Neuronal stem cell (in vitro differentiated cells): Measurements from ENCODE around the gene MOB4.

Experiments used
- DNase-seq: peaks from one replicate; pipeline ENCODE4 v3.0.0-alpha.2; 2013; ENCODE audit warnings: low spot score
- H2AFZ ChIP-seq: one replicate; pipeline ENCODE4 v1.6.1; 2013; ENCODE audit warnings: mild to moderate bottlenecking, low read length, inconsistent platforms
- H2AK5ac ChIP-seq: 2 replicates; pipeline ENCODE4 v1.6.1; 2013; ENCODE audit warnings: low read depth, mild to moderate bottlenecking, inconsistent platforms, low read length, moderate library complexity, mixed read lengths
- H2BK120ac ChIP-seq: 2 replicates; pipeline ENCODE4 v1.6.1; 2013; ENCODE audit warnings: low read depth, mild to moderate bottlenecking, inconsistent platforms, low read length, moderate library complexity, mixed read lengths
- H2BK12ac ChIP-seq: one replicate; pipeline ENCODE4 v1.6.1; 2013; ENCODE audit warnings: low read length, inconsistent platforms
- H2BK15ac ChIP-seq: 2 replicates; pipeline ENCODE4 v1.6.1; 2013; ENCODE audit warnings: mild to moderate bottlenecking, low read length, inconsistent platforms, mixed read lengths
- H2BK5ac ChIP-seq: one replicate; pipeline ENCODE4 v1.6.1; 2013; ENCODE audit warnings: inconsistent platforms, mild to moderate bottlenecking, low read length, moderate library complexity
- H3K14ac ChIP-seq: one replicate; pipeline ENCODE4 v1.6.1; 2013; ENCODE audit warnings: low read length, inconsistent platforms
- H3K18ac ChIP-seq: 2 replicates; pipeline ENCODE4 v1.6.1; 2013; ENCODE audit warnings: low read length, inconsistent platforms
- H3K23ac ChIP-seq: 2 replicates; pipeline ENCODE4 v1.6.1; 2013; ENCODE audit warnings: low read depth, mild to moderate bottlenecking, mixed read lengths, low read length, inconsistent platforms; ENCODE audit not compliant: poor library complexity
- H3K27ac ChIP-seq: replicated peaks from 3 replicates; pipeline ENCODE4 v1.5.1; 2013; ENCODE audit warnings: low read length, inconsistent platforms
- H3K27me3 ChIP-seq, 3 experiments: 2 replicates each; pipeline ENCODE4 v1.6.1; 2013; ENCODE audit warnings: low read length in 3 of 3, mild to moderate bottlenecking in 2 of 3, inconsistent platforms in 1 of 3, low read depth in 1 of 3, mixed read lengths in 1 of 3, moderate library complexity in 1 of 3; ENCODE audit not compliant: control insufficient read depth in 3 of 3, insufficient read depth in 3 of 3
- H3K36me3 ChIP-seq, 2 donors: replicated peaks in 1 of 2; 2 replicates each; pipeline ENCODE4 v1.6.1; 2013; ENCODE audit warnings: low read length in 2 of 2; ENCODE audit not compliant: control insufficient read depth in 2 of 2, insufficient read depth in 2 of 2
- H3K4ac ChIP-seq: 2 replicates; pipeline ENCODE4 v1.6.1; 2013; ENCODE audit warnings: inconsistent platforms, mild to moderate bottlenecking, low read length, moderate library complexity
- H3K4me1 ChIP-seq, 2 donors: 1 replicate in 1 of 2; 2 replicates in 1 of 2; pipeline ENCODE4 v1.6.1; 2013; ENCODE audit warnings: low read length in 2 of 2, low read depth in 1 of 2; ENCODE audit not compliant: control insufficient read depth in 2 of 2, insufficient read depth in 1 of 2
- H3K4me2 ChIP-seq: one replicate; pipeline ENCODE4 v1.6.1; 2013; ENCODE audit warnings: mild to moderate bottlenecking, low read length, inconsistent platforms; ENCODE audit not compliant: insufficient read depth, poor library complexity, severe bottlenecking
- H3K4me3 ChIP-seq, 2 donors: 2 replicates each; pipeline ENCODE4 v1.5.1; 2013; ENCODE audit warnings: low read length in 2 of 2, mild to moderate bottlenecking in 2 of 2, inconsistent platforms in 1 of 2, moderate library complexity in 1 of 2
- H3K79me1 ChIP-seq: one replicate; pipeline ENCODE4 v1.6.1; 2013; ENCODE audit warnings: low read depth, mild to moderate bottlenecking, inconsistent platforms, low read length, moderate library complexity
- H3K9ac ChIP-seq: one replicate; pipeline ENCODE4 v1.6.1; 2013; ENCODE audit warnings: mild to moderate bottlenecking, low read depth, low read length, inconsistent platforms; ENCODE audit not compliant: poor library complexity
- H3K9me3 ChIP-seq, 2 donors: replicated peaks in 1 of 2; 2 replicates each; pipeline versions ENCODE3 to v1.6.1; 2013; ENCODE audit warnings: low read length in 2 of 2, mild to moderate bottlenecking in 2 of 2, inconsistent platforms in 1 of 2, low read depth in 1 of 2, mixed read lengths in 1 of 2, moderate library complexity in 1 of 2; ENCODE audit not compliant: control insufficient read depth in 2 of 2, insufficient read depth in 1 of 2
- H4K8ac ChIP-seq: one replicate; pipeline ENCODE4 v1.6.1; 2013; ENCODE audit warnings: low read depth, mild to moderate bottlenecking, inconsistent platforms, low read length, moderate library complexity
- H4K91ac ChIP-seq: one replicate; pipeline ENCODE4 v1.6.1; 2013; ENCODE audit warnings: low read length, low read depth, mild to moderate bottlenecking, inconsistent platforms; ENCODE audit not compliant: poor library complexity
- WGBS, 2 donors: extraction: QIAGEN DNeasy Blood & Tissue Kit; methylation state at CpG; one replicate each; pipeline ENCODE4 v1.1.7; 2013; ENCODE audit warnings: missing lambda C conversion rate in 2 of 2, mixed read lengths in 1 of 2; ENCODE audit not compliant: insufficient read length in 2 of 2, insufficient replicate concordance in 1 of 2; ENCODE audit errors: extremely low coverage in 2 of 2; 5-methylcytosine and 5-hydroxymethylcytosine counted together

MOB4 gene

DNA sequence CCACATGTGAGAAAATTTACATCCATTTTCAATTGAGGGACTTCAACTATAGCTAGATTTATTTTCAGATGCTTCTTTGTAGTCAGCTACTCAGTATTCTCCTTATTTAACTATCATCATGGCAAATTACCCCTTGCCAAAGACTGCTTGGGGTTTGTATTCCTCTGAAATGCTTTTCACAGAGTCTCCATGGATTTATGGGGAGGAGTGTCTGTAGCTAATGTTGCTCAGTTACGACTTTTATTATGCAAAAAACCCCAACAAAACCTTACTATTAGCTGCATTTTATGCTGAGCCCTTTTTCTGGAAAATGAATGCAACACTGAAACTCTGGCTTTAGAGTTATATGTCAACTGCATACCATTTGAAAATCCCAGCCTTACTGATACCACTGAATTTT, 80.9 kb downstream of the MOB4 start:
- no peak overlapping the region for H3K27ac ChIP-seq
- WGBS, 2 donors = no CpG with 5 or more reads among the region's 1 CpG
- H3K27me3 ChIP-seq = no peaks in the 10 kb centered on the region
- no peak for DNase-seq
- H4K91ac ChIP-seq = no peak overlapping the region
- H2BK120ac ChIP-seq = no peak overlapping the region
- no peak overlapping the region for H3K4me3 ChIP-seq
- H3K79me1 ChIP-seq = no peaks in the 10 kb centered on the region
- no peak overlapping the region for H4K8ac ChIP-seq
- no peak overlapping the region for H3K4ac ChIP-seq
- H3K9ac ChIP-seq = no peak overlapping the region
- no peak overlapping the region for H3K14ac ChIP-seq
- H2BK12ac ChIP-seq = no peak overlapping the region
- H2BK15ac ChIP-seq = no peak overlapping the region
- peaks cover 0 to 5% of the 10 kb centered on the region in 2 donors for H3K4me1 ChIP-seq
- H3K4me2 ChIP-seq = no peak overlapping the region
- no peak overlapping the region for H3K23ac ChIP-seq
- no peak overlapping the region for H2BK5ac ChIP-seq
- H2AK5ac ChIP-seq = no peak overlapping the region
- H2AFZ ChIP-seq = no peak overlapping the region
- peaks cover 0 to 9% of the 10 kb centered on the region in 2 donors for H3K9me3 ChIP-seq
- H3K18ac ChIP-seq = no peak overlapping the region
- H3K36me3 ChIP-seq = peaks cover 0 to 23% of the 10 kb centered on the region in 2 donors

DNA sequence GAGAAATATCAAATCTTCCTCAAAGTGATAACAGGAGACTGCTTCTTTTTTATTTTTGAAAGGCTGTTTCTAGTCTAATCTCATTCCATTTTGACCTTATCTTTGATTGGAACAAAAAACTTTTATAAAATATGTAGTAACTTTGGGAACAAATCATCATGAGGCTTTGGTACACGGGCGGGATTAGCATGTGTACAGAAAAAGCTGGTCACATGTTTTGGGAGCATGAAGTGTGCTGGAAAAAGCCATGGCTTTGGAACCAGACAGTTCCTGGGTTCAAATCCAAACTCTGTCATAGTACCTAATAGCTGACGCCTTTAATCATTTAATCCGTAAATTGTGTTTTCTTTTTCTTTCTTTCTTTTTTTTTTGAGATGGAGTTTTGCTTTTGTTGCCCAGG, 81.3 kb downstream of the MOB4 start:
- no peaks in the 10 kb centered on the region for H3K27me3 ChIP-seq
- H2AFZ ChIP-seq = no peak overlapping the region
- no peak overlapping the region for H2BK12ac ChIP-seq
- H3K79me1 ChIP-seq = no peaks in the 10 kb centered on the region
- H2BK15ac ChIP-seq = no peak overlapping the region
- no peak overlapping the region for H3K18ac ChIP-seq
- H3K23ac ChIP-seq = no peak overlapping the region
- H3K4me2 ChIP-seq = no peak overlapping the region
- H3K36me3 ChIP-seq = peaks cover 0 to 23% of the 10 kb centered on the region in 2 donors
- H3K4me1 ChIP-seq = peaks cover 0 to 5% of the 10 kb centered on the region in 2 donors
- H2BK120ac ChIP-seq = no peak overlapping the region
- no peak overlapping the region for H3K14ac ChIP-seq
- no peak overlapping the region for H3K4me3 ChIP-seq
- H3K27ac ChIP-seq = no peak overlapping the region
- H4K8ac ChIP-seq = no peak overlapping the region
- H4K91ac ChIP-seq = no peak overlapping the region
- H3K9ac ChIP-seq = no peak overlapping the region
- no peak overlapping the region for H3K4ac ChIP-seq
- no peak overlapping the region for H2BK5ac ChIP-seq
- no CpG with 5 or more reads among the region's 4 CpGs for WGBS, 2 donors
- H2AK5ac ChIP-seq = no peak overlapping the region
- peaks cover 0 to 9% of the 10 kb centered on the region in 2 donors for H3K9me3 ChIP-seq
- no peak for DNase-seq

DNA sequence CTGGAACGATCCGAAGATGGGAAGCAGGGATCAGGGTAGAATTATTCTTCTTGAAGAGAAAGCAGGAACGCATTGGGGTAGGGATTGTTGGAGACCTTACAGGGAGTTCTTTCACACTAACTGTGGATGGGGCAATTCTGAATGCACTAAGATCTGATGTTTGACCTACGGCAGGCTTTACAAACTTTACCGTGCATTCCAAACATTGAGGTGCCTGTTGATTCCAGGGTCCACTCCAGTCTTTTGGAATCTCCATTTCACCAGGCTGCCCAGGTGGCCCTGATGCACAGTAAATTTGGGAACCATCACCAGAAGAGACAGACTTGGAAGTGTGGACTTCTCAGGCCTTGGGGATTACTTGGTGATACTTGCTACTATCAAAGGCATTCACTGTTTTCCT, 82.6 kb downstream of the MOB4 start:
- Histone ChIP-seq H3K4me2 (no peak overlapping the region), H3K9ac (no peak overlapping the region), H3K18ac (no peak overlapping the region), H2BK15ac (no peak overlapping the region), H2BK12ac (no peak overlapping the region), H3K23ac (no peak overlapping the region), H3K4me3 (no peak overlapping the region), H2AFZ (no peak overlapping the region), H3K27ac (no peak overlapping the region), H2AK5ac (no peak overlapping the region), H2BK120ac (no peak overlapping the region), H3K4me1 (peaks cover 0 to 5% of the 10 kb centered on the region in 2 donors), H3K27me3 (no peaks in the 10 kb centered on the region), H4K8ac (no peak overlapping the region), H3K36me3 (peaks cover 0 to 23% of the 10 kb centered on the region in 2 donors), H4K91ac (no peak overlapping the region), H3K79me1 (no peaks in the 10 kb centered on the region), H3K14ac (no peak overlapping the region), H3K4ac (no peak overlapping the region), H2BK5ac (no peak overlapping the region), H3K9me3 (peaks cover 0 to 9% of the 10 kb centered on the region in 2 donors)
- DNase-seq = no peak
- WGBS, 2 donors = no CpG with 5 or more reads among the region's 5 CpGs

DNA sequence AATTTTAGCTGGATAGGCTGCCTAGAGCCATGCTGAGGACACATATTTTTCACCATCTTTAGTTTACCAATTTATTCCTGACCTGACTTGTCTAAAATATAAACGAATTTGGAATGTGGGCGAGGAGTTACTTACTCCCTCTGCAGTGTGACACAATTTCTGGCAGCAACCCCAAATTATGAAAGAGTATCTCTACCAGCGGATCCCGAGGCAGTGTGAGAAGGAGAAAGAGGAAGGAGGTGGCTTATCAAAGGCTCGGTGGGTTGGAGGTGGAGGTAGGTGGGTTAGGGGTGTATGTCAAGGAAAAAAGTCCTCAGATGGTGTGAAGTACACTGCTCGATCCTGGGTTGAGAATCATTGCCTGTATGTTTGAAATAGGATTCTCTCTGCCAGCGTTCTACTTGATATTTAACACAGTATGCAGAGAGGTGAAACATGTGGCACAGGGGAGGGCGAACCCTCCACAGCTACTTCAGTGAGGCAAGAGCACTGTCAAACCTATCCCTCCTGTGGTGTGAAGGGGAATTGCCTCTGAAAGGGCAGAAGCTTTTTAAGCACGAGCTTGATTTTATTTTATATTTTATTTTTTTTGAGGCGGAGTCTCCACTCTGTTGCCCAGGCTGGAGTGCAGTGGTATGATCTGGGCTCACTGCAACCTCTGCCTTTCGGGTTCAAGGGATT, 83.6 kb downstream of the MOB4 start:
- Histone ChIP-seq H2BK12ac (no peak overlapping the region), H4K91ac (no peak overlapping the region), H4K8ac (no peak overlapping the region)

More for the DNA sequence above, 83.6 kb downstream of the MOB4 start:
- Histone ChIP-seq H2BK120ac (no peak overlapping the region), H3K4ac (no peak overlapping the region), H3K9me3 (peaks cover 0 to 9% of the 10 kb centered on the region in 2 donors), H3K36me3 (peaks cover 0 to 21% of the 10 kb centered on the region in 2 donors), H3K23ac (no peak overlapping the region), H2AFZ (no peak overlapping the region), H3K14ac (no peak overlapping the region), H3K4me3 (no peak overlapping the region), H3K79me1 (no peaks in the 10 kb centered on the region), H3K9ac (no peak overlapping the region), H3K4me2 (no peak overlapping the region), H3K4me1 (peaks cover 0 to 5% of the 10 kb centered on the region in 2 donors), H2BK5ac (no peak overlapping the region), H2AK5ac (no peak overlapping the region), H3K27me3 (no peaks in the 10 kb centered on the region), H3K27ac (no peak overlapping the region), H3K18ac (no peak overlapping the region), H2BK15ac (no peak overlapping the region)
- WGBS, 2 donors = no CpG with 5 or more reads among the region's 11 CpGs
- DNase-seq = no peak
